Esophagus mucosa (tissue), 1 donor: Measurements from ENCODE around the gene YOD1. TPM values are rescaled to one million over a fixed set of nuclear protein-coding genes. Genes with fewer than 3 reads are reported as not detected.
"Not testable (repeated sequence)": the region's sequence is repeated elsewhere in the genome, so short reads cannot be mapped to it uniquely, and the experiment has no call there.

Source experiments
- ATAC-seq: fragments of 200-7000 bp; cut with Tn5 transposase; one replicate; pipeline ENCODE4 v1.9.1; 2020
- total RNA-seq: library from RNA; stranded (reverse); gene quantifications from one replicate; pipeline ENCODE4 v1.2.4, GENCODE V29; 2023
- donor health status: DM: yes; HTN: yes; CAD: no.

Gene YOD1
- total RNA-seq, 1 donor from 2014 or later: 14.4 TPM

DNA sequence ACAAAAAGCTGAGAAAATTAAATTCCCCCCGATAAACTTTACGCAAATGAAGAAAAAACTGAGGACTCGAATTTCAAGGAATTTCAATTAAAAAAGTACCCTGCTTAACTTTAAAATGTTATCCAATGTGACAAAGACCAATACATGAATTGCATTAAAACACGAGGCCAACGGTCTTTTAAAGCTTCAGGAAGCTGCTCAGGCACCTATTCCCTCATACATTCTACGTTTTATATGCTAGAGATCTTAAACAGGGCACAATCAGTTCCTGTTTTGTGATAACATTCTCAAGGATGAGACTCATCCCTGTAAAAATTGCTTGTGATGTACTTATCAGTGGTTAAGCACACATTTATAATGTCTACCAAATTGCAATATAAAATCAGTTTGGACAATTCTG lies 3.0 kb downstream of the YOD1 start:
- no peak for ATAC-seq

DNA sequence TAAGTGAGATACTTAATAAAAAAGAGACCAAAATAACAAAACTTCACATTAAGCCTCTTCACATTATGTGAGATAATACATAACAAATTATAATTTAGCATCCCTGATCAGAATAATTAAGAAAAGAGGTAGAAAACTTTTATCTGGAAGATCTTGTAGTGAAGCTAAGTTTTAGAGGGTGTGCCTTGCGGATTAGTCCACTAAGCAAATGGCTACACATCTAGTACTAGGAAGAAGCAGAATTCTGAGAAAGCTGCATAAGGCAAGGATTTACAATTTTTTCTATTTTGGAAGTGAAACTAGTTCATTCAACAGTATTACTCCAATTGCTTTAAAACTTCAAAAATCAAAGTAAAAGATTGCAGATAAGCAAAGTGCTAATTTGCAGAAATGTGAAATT lies 3.5 kb downstream of the YOD1 start:
- no peak for ATAC-seq

DNA sequence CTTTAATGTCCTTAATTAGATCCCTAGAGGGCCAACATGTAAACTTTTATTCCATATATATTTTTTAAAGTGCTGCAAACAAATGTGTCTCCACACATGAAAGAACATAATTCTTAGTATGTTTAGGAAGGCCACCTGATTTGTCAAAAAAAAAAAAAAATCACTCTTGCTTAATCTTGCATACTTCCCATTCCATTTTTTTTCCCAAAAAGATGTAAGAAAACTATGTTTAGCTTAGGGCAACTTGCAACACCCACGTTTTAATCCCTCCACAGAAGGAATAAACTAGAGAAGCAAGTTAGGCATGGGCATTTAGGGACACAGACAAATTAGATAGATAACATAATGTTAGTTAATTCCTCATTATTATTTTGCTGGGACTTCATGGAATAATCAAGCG lies 5.6 kb downstream of the YOD1 start:
- no peak for ATAC-seq

DNA sequence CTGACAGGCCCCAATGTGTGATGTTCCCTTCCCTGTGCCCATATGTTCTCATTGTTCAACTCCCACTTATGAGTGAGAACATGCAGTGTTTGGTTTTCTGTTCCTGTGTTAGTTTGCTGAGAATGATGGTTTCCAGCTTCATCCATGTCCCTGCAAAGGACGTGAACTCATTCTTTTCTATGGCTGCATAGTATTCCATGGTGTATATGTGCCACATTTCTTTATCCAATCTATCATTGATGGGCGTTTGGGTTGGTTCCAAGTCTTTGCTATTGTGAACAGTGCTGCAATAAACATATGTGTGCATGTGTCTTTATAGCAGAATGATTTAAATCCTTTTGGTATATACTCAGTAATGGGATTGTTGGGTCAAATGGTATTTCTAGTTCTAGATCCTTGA lies 9.6 kb downstream of the YOD1 start:
- not testable (repeated sequence) for ATAC-seq

DNA sequence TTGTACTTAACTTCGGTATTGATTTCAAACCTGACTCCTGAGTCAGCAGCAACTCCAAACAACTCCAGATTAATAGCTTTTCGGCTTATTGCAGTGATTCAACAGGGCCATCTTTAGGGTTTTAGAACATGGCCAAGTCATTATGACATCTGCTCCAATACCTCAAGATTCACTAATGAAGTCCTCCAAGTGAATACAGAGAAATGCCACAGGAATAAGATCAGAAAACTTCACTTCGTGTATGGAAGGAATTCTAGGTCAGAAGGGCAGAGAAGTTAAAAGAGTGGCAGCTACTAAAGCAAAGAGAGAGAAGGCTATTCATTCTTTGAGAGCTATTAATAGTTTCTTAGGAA lies 10.9 kb downstream of the YOD1 start:
- no peak for ATAC-seq

DNA sequence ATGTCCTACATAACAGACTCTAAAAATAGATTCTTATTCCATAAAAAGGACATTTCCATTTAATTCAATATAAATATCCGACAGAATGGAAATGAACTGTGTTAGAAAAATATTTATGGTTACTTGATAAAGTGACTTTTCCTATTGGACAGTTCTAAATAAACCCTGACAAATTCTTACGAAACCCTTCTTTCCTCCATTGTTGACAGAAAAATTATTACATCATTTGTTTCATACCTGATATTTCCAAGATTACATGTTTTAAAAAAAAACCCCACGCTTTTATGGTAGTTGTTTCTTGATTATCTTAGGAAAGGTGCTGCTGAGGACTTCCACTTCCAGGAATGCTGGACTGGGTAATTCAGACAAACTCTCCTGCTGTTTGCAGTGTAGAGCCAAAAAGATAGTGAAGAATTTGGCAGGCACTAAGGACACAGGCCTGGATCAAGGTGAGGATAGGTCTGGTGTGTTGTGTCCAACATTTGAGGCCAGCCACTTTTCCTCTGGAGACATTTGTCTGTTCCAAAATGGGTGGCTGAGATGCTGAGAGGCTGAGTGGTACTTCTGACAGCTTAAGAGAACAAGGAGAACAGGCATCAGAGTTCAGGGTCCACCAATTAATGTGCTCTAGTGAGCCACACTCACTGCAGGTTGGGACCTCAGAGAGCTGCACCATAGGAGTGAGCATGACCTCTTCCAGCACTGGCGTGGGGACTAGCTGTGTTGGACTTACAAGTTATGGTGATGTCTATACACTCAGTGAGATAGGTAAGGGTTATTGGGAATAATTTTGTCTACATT lies 11.4 kb downstream of the YOD1 start:
- no peak for ATAC-seq

DNA sequence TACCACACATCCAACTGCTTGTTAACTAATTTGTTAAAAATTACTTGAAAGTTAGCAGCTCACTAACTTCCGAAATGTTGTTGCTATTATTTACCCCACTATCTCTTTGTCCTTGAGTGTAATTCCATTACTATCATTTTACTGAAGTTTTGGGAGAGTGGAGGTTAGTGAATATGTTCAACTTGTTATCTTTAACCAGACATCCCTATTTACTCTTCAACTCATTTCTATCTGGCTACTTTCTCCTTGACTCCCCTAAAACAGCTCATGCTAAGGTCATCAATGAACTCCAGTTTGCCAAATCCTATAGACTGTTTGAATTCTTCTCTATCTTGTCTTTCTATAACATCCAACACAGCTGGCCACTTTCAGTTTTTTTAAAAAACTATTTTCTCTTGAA lies 14.1 kb downstream of the YOD1 start:
- ATAC-seq: no peak

DNA sequence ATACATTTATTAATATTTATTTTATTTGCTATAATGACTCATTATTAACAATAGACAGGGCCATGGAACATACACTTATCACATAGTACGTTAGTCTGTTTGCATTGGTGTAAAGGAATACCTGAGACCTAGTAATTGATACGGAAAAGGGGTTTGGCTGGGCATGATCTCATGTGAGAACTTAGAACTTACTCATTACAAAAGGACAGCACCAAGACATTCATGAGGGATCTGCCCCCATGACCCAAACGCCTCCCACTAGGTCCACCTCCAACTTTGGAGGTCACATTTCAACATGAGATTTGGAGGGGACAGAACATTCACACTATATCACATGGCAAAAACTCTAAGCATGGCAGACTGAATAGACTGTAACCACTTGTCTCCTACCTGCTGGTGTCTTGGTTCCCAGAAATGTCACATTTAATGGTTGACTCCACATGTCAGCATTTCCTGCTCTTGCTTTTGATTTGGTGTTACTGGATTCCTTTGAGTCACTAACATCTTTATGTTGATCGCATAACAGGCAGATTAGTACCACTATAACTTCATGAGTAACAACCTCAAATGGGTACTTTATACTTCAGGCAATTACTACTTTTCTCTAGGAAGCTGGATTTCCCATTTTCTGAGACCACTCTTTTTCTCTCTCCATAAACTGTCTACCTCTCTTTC lies 15.0 kb downstream of the YOD1 start:
- no peak for ATAC-seq

DNA sequence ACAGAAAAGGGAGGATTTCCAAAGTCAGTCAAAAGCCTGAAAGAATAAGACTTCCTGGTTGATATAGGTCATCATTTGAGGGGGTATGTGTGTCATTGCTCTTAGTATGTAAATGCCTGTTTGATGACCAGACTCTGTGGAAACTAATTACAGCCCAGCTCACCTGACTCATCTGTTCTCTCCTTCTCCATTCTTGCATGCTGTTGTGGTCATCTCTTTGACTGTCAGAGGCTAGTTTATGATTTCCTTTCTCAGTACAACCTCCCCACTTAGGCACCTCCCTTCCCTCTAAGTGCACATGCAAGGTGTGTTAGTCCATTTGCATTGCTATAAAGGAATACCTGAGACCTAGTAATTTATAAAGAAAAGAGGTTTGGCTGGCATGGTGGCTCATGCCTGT lies 16.0 kb downstream of the YOD1 start:
- ATAC-seq: peak; percentile 52

DNA sequence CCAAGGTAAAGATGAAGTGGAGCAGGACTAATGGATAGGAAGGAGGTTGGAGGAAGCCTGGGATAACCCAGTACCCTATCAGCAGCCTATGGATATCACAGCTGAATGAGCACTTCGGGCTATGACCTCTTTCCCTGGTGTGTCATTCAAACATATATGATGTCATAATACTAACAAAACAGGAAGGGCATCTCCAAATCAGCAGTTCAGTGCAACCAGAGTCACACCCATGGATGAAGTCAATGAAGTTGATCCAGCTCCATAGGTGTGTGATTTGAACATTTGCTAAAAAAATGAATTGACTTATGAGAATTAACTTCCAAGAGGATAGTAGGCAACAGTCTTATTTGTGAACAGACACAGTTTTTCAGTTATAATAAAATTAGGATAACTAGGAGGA lies 16.8 kb downstream of the YOD1 start:
- ATAC-seq: peak; percentile 44

DNA sequence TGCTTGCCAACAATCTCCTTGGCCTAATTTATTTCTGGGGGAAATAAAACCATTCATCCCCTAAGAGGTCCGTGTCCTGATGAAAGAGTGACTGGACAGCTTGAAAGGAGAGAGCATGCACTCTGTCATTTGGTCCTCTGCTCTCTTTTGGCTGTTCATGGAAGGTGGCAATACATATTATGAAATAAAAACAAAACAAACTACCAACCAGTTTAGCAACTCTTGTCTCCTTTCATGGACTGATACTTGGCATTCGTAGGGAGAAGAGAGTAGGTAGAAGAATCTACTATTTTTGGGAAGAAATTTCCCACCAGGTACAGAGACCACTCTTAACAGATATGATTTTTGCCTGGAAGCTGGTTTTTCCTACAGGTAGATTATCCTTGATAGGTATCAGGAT lies 17.7 kb downstream of the YOD1 start:
- no peak for ATAC-seq

DNA sequence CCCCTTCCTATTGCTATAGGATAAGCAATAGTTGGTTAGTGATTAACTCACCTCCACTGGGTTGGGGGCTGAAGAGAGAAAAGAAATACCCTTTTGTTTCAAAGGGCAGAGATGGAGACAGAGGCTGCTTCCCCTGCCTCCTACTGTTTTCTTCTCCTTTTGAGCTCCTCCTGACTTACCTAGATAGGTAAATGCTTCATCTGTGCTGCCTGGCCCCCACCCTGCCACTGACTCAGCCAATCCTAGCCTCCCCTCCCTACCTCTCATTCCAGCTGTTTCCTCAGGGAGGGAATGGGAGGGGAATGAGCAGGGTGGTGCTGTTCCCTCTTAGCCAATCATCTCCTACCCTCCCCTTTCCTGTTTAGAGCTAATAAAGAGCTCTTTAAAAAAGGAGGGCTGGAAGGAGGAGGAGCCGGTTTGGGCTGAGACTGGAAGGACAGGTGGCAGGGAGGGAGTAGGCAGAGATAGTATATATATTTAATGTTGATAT lies 18.4 kb downstream of the YOD1 start, which contains the start of gene C1orf116:
C1orf116 (minus strand) TSS at position 229 of the 490 bp plus-strand sequence. CDS start 5,158 bp downstream, outside the sequence.
- peak; percentile 90 for ATAC-seq

DNA sequence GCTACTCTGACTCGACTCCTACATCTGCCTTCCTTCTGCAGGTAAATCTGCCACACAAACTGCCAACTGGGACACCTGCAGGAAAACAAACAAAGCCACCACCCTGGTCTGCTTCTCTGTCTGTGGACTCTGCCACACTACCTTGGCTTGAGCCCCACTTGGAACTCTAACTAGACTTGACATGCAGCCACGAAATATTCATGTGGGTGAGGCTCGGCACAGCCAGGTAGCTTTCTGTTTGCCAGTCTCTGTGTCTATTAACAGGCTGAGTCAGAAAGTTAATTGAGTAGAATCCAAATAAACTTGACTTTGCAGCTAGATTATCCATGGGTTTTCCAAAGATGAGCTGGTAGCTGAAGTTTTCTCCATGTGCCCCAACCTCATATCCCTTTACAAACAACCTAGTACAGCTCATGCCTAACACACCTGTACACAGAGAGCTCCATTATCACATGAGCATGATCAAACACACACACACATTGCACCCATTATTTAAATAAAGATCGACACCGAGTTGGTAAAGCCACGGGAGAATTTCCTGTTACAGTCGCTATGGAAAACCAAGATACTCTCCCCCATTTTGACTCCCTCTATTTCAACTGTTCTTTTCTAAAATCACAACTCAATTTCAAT lies 19.3 kb downstream of the YOD1 start:
- ATAC-seq: peak; percentile 37

DNA sequence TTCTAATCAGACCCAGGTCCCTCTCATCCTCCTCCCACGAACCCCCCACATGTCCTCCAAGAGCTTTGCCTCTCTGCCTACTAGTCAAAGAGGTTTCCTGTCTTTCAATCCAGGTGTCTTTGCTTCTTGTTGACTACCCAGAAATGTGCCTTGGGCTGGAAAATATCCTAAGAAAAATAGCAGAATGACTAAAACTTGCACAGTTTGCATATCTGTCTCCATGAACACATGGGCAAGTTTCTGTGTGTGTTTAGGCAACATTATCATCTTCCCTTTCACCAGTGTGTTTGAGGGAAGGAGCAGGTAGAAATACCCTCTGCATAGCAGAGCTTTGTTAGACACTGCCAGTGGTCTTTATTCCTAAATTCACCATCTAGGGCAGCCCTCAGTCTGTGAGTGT lies 20.0 kb downstream of the YOD1 start:
- ATAC-seq: no peak

DNA sequence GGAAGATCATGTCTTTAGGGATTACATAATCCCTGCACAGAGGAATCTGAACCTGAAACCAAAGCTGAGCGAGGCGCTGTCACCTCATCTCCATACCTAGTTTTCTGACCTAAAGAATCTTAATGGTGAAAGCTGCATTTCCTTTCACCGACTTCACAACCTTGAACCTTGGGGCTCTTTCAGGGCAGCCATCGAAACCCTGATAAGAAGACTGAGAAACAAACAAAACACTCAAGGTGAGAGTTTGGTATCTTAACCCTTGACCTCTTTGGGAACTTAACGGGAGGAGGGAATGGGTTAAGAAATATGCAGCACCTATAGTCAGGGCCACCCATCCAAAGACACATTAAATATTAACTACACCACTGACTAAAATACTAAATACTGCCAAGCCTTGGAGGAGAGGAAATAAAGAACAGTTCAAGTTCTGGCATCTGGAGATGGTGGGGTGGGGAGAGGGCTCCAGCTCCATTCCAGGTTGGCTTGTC lies 20.4 kb downstream of the YOD1 start:
- no peak for ATAC-seq

DNA sequence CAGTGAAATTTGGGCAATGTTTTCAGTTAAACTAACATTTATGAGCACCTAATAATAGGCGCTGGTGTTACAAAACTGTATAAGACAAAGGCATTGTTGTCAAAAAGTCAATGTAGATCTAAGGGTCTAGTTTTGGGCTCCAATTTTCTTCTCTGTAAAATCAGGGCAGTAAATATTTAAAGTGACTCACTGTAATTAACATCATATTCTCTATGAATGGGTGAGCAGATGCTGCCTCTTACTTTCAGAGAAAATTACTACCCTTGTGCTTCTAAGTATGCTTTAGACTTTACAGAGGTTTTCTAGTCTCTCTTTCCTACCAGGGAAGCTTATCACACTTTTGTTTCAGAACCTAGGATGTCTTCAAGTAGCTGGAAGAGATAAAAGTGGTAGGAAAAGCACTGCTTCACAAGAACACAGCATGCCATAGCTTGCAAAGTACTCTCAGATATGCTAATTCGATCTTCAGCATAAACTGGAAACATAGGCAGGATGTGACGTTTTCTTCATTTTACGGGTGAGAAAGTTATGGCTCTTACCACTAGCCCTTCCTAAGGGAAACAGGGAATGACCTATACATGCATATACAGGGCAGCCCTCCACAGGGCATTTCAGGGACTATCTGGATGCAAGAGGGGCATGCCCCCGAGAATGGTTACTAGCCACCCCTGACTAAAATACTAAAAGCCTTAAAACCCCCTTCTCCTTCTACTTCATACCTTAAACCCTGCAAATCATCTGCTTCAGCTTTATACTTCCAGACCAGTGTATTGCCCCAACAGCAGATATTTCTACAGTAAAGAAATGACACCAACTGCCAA lies 21.1 kb downstream of the YOD1 start:
- no peak for ATAC-seq

DNA sequence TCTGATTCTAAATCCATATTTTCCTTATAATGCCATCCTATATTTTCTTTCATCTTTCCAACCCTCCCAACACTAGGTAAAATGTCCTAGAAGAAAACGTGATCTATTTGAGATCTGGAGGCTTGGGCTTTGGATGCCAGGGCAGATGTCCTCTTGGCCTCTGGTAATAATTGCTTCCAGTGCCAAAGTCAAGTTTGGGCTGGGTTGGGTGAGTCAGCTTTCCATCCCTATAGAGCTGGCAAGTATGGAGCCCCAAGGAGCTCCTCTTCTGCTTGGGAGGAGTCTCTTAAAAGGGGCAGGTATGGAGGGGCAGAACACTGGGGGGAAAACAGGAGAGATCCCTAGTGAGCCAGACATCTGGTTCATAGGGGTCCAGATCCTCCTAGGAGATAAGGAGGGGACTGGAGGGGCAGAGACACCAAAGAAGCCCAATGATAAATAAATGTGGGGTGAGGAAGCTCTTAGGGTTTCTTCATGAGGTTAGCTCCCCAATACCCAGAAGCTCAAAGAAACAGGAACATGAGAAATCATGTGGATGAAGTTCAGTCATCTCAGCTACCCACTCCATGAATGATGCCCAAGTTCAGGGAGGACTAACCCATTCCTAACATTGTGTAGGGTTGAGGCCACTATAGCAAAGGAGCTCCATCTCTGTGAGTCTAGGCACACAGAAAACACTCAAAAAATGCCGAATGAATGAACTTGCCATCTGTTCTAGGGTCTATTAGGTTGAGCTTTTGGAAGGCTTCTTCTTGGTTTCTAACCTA lies 21.9 kb downstream of the YOD1 start:
- ATAC-seq: no peak

DNA sequence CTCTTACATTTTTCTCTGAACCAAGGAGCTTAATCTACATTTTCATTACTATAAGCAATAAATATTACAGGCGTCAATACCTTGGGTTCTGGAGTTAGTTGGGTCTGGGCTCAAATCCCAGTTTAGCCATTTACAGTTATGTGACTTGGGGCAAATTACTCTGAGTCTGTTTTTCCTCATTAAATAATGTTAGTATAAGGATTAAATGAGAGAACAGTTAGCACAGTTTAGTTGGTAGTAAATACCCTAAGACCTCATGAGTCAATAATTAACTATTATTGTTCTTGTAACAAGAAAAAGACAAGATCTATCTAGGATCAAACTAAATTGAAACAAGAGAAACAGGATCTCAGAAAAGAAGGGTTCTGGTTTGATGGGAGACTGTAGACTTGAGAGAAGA lies 23.1 kb downstream of the YOD1 start:
- ATAC-seq: no peak

DNA sequence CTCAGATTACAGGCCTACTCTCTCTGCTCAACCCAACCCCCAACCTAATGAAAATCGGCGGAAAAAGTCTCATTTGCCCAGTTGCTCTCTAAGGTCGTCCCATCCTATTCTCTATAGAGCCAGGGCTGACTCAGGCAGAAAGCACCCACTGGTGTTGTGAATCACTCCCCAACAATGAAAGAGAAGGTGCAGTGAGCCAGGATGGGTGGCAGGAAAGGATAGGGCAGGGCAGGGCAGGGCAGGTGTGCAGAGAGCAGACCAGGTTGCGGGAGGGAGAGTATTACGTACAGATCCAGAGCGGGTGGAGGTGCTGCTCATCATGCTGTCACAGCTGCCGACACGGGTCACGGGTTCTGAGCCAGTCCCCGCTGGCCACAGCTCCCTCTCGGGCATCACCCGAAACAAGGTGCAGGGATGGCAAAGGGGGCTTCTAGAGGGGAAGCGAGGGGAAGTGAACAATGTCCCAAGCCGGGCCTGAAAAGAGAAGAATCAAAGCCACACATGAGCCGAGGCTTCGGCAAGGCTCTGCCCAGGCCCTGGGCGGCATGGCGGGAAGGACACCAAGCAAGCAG lies 23.7 kb downstream of the YOD1 start:
- ATAC-seq: peak; percentile 92

DNA sequence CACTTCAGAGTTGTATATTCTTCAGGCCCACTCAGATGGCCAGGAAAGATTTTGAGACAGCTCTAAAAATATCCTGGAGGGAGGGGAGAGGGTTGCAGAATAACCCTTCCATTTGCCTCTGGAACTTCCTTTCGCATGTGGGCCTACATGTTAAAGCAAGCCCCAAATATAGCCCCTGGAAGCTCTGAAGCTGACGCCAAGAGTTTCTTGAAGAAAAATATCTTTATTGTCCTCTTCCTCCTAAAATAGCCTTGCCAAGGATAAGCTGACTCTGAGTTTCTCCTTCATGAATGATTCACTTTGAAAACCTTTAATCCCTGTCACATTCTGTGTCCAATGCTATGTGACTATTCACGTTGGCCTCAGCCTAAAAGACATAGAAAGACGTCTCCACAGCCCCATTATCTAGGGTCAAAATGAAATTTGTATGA lies 24.9 kb downstream of the YOD1 start:
- ATAC-seq: peak; percentile 13

DNA sequence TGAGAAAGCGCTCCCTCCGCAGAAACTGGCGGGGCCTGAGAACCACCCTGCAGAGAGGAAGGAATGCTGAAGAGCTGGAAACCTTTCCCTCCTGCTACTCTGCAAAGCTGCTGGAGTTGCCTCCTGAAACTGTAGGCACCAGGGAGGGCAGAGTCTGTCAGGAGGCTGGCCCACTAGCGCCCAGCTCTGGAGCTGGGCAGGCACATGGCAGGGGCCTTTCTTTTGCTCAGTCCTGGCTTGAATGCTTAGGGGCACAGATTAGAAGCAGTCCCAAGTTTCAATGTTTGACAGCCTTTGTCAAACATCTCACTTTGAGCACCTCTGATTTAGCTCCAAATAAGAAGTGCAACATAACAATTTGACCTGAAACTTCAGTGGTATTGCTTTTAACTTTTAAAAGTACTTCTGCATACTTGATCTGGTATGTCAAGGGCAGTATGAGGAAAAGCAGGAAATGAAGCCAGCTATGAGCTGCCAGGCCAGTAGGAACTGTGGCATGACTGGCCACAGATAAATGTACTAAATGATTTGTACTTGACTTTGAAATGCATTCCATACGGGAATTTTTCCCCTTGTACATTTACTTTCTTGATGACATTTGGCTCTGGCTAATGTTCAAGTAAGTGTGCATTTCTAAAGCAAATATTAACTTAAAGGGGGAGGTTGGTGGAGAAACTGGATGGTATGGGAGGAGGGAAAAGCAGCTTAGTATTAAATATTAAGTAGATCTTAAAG lies 25.7 kb downstream of the YOD1 start:
- ATAC-seq: no peak
